GM20000 (cell line): ENCODE measurements around the gene NUDT8.
A peak's percentile ranks its signal among the peaks of the same experiment; 100 is the strongest.
"Not testable (repeated sequence)": the region's sequence is repeated elsewhere in the genome, so short reads cannot be mapped to it uniquely, and the experiment has no call there.

Experiments used
- DNase-seq: peaks from one replicate; pipeline ENCODE4 v3.0.0; 2012; ENCODE audit warnings: low spot score
- CTCF ChIP-seq: IDR thresholded peaks from 2 replicates; pipeline ENCODE4 v1.5.1; 2012; ENCODE audit warnings: mild to moderate bottlenecking, control low read depth; ENCODE audit errors: extremely low read depth, missing control alignments

NUDT8 gene

GRCh38 chr11:67605231-67606011 is 24.3 kb downstream of the NUDT8 start:
- DNase-seq: no peak
- no peak for TF ChIP-seq CTCF

- no peak for TF ChIP-seq CTCF
- DNase-seq: no peak
Observed at GRCh38 chr11:67604815-67605214, 24.9 kb downstream of the NUDT8 start.

GRCh38 chr11:67604119-67604518 is 25.6 kb downstream of the NUDT8 start:
- DNase-seq: not testable (repeated sequence)

- TF ChIP-seq CTCF: no peak
- no peak for DNase-seq
Observed at GRCh38 chr11:67601098-67601497, 28.6 kb downstream of the NUDT8 start.

- TF ChIP-seq CTCF: no peak
- DNase-seq: peak; percentile 78
Observed at GRCh38 chr11:67600324-67601029, 29.3 kb downstream of the NUDT8 start.

- no peak for TF ChIP-seq CTCF
Observed at GRCh38 chr11:67599149-67599548, 30.6 kb downstream of the NUDT8 start.

GRCh38 chr11:67597963-67598362 is 31.8 kb downstream of the NUDT8 start:
- DNase-seq: not testable (repeated sequence)

More at GRCh38 chr11:67599149-67599548, 30.6 kb downstream of the NUDT8 start:
- no peak for DNase-seq

GRCh38 chr11:67597458-67597857 is 32.3 kb downstream of the NUDT8 start:
- DNase-seq: not testable (repeated sequence)

- DNase-seq: no peak
- TF ChIP-seq CTCF: no peak
Observed at GRCh38 chr11:67596753-67597300, 32.9 kb downstream of the NUDT8 start.
